Fibroblast of skin of right biceps (primary cell): ENCODE measurements around the gene BRD3.

Source experiments
- DNase-seq: peaks from one replicate; pipeline ENCODE4 v3.0.0-alpha.2; 2013

Gene BRD3

DNA sequence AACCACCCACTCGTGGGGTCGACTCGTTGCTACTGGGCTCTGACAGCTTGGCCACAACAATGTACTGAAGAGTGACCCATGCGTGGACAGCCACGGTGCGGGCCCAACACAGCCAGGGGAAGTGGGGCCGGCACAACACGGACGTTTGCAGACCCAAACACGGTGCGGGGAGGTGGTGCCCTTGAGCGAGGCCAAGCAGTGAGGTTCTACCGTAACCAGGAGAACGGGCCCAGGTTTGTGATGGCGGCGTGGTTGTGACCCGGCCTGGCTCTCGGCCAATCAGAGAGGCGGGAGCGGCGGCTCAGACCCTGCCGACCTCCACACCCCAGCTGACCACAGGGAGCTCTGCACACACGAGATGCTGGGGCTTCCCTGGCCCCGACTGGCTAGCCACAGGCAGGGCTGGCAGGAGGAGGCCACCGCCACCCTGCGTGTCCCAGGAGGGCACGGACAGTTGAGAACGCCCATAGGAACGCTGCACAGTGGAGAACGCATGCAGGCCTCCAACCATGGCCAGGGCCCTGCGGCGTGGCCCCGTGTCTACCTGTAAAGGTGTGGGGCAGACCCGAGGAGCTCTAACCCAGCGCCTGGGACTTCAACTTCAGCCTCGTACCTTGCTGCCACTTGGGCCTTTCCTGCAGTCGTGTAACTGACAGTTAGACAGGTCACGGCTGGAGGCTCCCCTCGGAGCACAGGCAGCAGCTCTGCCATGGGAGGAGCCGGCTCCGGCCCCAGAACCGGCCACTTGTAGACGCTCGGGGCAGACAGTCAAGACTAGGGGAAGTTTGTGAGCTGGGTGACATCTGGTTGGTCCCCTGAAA lies 13.7 kb downstream of the BRD3 start:
- DNase-seq: no peak

DNA sequence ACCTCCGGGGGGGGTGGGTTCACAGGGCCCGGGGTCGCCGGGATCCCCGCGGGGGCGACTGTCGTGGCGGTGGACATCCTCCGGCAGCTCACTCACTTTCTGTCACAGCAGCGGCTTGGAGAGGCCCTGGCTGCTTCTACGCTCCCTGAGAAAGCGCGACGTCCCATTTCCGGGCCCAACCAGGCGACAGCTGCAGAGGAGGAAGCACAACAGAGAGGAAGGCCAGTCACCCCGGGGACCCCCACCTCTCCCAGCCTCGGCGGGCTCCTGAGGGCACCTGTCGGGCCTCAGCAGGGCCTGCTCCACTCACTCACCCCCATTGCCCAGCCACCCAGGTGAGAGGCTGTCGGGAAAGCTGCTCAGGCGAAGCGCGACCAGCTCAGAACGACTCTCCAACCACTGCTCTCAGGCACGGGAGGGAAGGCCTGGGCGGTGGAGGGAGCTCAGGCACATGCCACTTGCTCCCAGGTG lies 14.4 kb downstream of the BRD3 start:
- no peak for DNase-seq

- no peak for DNase-seq
Measured at GRCh38 chr9:134052941-134053340, 14.9 kb downstream of the BRD3 start.

DNA sequence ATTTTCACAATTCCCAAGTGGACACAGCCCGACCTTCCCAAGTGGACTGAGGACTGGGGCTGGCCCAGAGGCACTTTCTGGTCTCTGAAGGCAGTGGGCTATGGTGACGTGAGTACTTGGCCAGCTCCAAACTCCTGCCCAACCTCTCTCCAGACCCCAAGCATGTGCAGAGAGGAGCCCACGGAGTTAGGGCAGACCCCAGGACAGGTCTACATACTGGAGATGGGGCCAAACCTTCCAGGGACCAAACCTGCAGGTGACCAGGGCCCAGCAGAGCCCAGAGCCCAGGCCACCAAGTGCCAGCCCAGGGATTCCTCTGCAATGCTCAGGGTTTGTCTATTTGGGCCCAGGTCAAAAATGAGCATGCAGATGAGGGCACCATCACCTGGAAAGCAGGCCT lies 15.3 kb downstream of the BRD3 start:
- no peak for DNase-seq

DNA sequence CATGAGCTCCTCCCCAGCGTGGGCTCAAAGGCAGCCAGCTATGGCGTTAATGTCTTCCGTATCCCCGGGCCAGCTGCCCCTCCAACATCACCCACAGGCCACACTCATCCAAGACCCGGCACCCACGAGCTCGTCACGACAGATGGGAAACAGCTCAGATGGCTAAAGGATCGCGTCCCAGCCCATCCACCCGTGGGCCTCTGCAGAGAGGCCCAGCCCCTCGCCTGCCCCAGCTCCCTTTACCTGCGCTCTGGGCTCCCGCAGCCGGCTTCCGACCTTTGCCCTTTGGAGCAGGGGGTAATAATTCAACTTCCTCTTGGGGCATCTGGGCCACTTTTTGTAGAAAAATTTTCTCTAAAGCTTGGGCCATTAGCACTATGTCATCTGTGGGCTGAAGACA lies 16.5 kb downstream of the BRD3 start:
- no peak for DNase-seq

- DNase-seq: no peak
Measured at GRCh38 chr9:134050726-134051125, 17.1 kb downstream of the BRD3 start.

GRCh38 chr9:134049772-134050588 lies 17.8 kb downstream of the BRD3 start:
- DNase-seq: no peak

GRCh38 chr9:134049236-134049635 lies 18.6 kb downstream of the BRD3 start:
- DNase-seq: no peak

GRCh38 chr9:134048582-134048968 lies 19.3 kb downstream of the BRD3 start:
- no peak for DNase-seq

DNA sequence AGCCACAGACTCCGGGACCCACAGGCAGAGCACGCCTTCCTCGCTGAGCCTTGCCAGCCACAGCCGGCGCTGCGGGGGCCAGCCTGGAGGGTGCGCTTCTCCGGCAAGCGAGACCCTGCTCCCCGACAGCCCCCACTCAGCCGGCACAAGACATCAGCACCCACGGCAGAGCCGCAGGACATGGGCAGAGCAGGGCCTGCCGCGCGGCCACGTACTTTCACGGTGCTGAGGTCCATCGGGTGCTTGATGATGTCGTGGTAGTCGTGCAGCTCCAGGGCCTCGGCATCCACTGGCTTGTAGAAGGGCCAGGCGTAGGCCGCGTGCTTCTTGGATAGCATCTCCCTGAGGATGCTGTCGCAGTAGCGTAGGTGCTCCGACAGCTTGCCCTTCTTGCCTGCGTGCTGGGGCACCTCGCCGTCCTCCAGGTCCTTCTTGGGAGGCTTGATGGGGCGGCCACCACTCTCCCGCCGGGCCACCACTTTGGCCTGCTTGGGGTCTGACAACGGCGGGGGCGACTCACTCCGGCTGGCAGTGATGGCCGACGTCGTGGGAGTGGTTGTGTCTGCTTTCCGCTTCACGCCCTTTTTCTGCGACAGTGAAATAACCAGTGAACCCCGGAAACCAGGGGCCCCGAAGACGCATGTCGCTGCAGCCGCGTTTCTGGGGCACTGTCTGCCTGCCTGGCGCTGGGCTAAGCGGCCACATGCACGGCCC lies 19.8 kb downstream of the BRD3 start:
- DNase-seq: no peak

- DNase-seq: no peak
Measured at GRCh38 chr9:134046894-134047681, 20.7 kb downstream of the BRD3 start.

DNA sequence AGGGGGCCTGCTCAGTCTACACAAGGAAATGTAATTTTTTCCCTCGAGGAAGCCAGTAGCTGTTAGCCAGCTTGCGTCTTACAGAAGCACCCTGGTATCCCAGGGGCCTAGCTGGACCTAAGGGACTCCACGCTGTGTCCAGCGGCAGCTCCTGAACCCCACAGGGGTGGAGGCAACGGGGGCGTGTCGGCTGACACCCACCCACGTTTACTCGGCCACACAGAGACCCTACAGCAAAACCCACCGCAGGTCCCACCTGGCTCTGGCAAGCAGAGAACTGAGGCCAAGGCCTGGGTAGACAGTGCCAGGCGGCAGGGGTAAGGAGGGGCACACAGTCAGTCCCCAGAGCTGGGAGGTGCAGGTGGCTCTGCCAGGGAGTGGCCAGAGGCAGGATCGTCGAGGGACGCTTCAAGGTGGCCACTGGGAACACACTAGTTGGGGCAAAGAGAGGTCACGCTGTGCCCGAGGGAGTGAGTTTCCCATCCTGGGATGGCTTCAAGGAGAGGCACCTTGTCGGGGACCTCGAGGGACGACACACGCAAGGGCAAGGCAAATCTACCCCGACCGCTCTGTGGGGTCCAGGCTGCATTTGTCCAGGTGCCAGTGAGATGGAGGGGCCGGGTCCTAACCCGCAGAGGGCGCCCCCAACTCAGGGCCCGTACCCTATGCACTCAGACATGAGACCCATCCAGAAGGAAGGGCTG lies 21.8 kb downstream of the BRD3 start:
- DNase-seq: no peak

- DNase-seq: no peak
Measured at GRCh38 chr9:134044944-134045343, 22.9 kb downstream of the BRD3 start.

- no peak for DNase-seq
Measured at GRCh38 chr9:134043531-134043988, 24.3 kb downstream of the BRD3 start.

DNA sequence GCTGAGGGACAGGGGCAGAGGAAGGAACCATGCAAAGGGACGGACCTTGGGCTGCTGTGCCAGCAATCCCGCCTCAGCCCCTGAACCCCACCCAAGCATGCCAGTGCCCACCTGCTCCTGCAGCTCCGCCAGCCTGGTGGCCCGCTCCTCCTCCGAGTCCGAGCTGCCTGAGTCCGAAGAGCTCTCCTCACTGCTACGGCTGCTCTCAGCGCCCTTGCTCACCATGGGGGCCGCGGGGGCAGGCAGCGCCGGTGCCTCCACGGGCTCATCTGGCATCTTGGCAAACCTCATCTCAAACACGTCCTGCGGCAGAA lies 26.2 kb downstream of the BRD3 start:
- DNase-seq: no peak

GRCh38 chr9:134040781-134041648 lies 26.8 kb downstream of the BRD3 start:
- no peak for DNase-seq

- DNase-seq: no peak
Measured at GRCh38 chr9:134040176-134040565, 27.7 kb downstream of the BRD3 start.

GRCh38 chr9:134039386-134040175 lies 28.2 kb downstream of the BRD3 start:
- no peak for DNase-seq

DNA sequence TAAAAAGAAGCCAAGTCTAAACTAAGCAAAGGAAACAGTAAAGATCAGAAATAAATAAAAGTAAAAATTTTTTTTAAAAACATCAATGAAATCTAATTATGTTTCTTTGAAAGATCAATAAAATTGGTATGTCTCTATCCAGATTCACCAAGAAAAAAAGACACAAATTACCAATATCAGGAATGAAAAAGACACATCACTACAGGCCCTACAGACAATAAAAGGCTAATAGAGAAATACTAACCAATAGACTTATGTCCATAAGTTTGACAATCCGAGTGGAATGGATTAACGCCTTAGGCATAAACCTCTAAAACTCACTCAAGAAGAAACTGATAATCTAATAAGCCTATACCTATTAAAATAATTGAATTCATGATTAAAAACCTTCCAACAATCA lies 30.2 kb downstream of the BRD3 start:
- DNase-seq: no peak

GRCh38 chr9:134036130-134036529 lies 31.7 kb downstream of the BRD3 start:
- DNase-seq: no peak
